ENCODE measurements around the gene ANAPC7.

GRCh38 chr12:110365489-110366320 is 37.8 kb downstream of the ANAPC7 start:
- TF ChIP-seq CTCF (conservative IDR thresholded peaks at IDR 0.05; ENCODE audit: low read depth, low read length), result no peak
- no peak for TF ChIP-seq EZH2 (IDR thresholded peaks at IDR 0.05; ENCODE audit: borderline replicate concordance, low read depth, low read length, poor library complexity, severe bottlenecking)
